ENCODE results near the gene GAS6. TPM values are rescaled to one million over a fixed set of nuclear protein-coding genes. Genes with fewer than 3 reads are reported as not detected.

Gene GAS6
- total and polyA plus RNA-seq, 11 donors = 96.7 to 438 (median 183) TPM

- 69 to 93% (median 85%) methylated on average over 4 of the region's 4 CpGs for WGBS, 4 donors
- Histone ChIP-seq H3K4me3 (no peak overlapping the region), H3K4me1 (peaks cover 0 to 9% (median 3%) of the 10 kb centered on the region in 12 donors), H3K9me3 (no peaks in the 10 kb centered on the region), H3K27me3 (no peaks in the 10 kb centered on the region), H3K27ac (no peak overlapping the region), H3K36me3 (no peaks in the 10 kb centered on the region)
- no peak for TF ChIP-seq POLR2A (IDR thresholded peaks at IDR 0.05)
- no peak for TF ChIP-seq CTCF (IDR thresholded peaks at IDR 0.05)
- ATAC-seq (no peak), DNase-seq (no peak)
- intact Hi-C loops (cut with DNase I) = no loop called here
These were observed 34.1 kb upstream of the GAS6 start for GRCh38 chr13:113897966-113898365.

- Histone ChIP-seq H3K27ac (no peak overlapping the region), H3K27me3 (no peaks in the 10 kb centered on the region), H3K36me3 (no peaks in the 10 kb centered on the region), H3K4me1 (peaks cover 0 to 9% (median 1%) of the 10 kb centered on the region in 12 donors), H3K9me3 (peaks cover 0 to 7% (median 0%) of the 10 kb centered on the region in 12 donors), H3K4me3 (no peak overlapping the region)
- no peak for TF ChIP-seq POLR2A (IDR thresholded peaks at IDR 0.05)
- no peak for TF ChIP-seq CTCF (IDR thresholded peaks at IDR 0.05)
- 30 to 34% (median 33%) methylated on average over 4 of the region's 4 CpGs for WGBS, 4 donors
- intact Hi-C loops (cut with DNase I) = no loop called here
- ATAC-seq (peak in 2 of 4 donors; percentile 31 to 32), DNase-seq (peak in 1 of 5 donors; percentile 10)
These were observed 33.3 kb upstream of the GAS6 start for GRCh38 chr13:113897161-113897560.

GRCh38 chr13:113895436-113895835 lies 31.6 kb upstream of the GAS6 start:
- ATAC-seq (no peak), DNase-seq (no peak)
- 91 to 100% (median 95%) methylated on average over 1 of the region's 1 CpG for WGBS, 4 donors
- Histone ChIP-seq H3K27me3 (no peaks in the 10 kb centered on the region), H3K27ac (no peak overlapping the region), H3K36me3 (no peaks in the 10 kb centered on the region), H3K9me3 (peaks cover 0 to 10% (median 0%) of the 10 kb centered on the region in 12 donors), H3K4me3 (no peak overlapping the region), H3K4me1 (peaks cover 0 to 9% (median 1%) of the 10 kb centered on the region in 12 donors)
- intact Hi-C loops (cut with DNase I) = no loop called here
- TF ChIP-seq POLR2A (IDR thresholded peaks at IDR 0.05) (no peak), CTCF (IDR thresholded peaks at IDR 0.05) (no peak)

- Histone ChIP-seq H3K9me3 (peaks cover 0 to 10% (median 0%) of the 10 kb centered on the region in 12 donors), H3K27me3 (no peaks in the 10 kb centered on the region), H3K36me3 (no peaks in the 10 kb centered on the region), H3K4me3 (no peak overlapping the region), H3K4me1 (peaks cover 0 to 17% (median 8%) of the 10 kb centered on the region in 12 donors), H3K27ac (no peak overlapping the region)
- TF ChIP-seq POLR2A (IDR thresholded peaks at IDR 0.05) = no peak
- TF ChIP-seq CTCF (IDR thresholded peaks at IDR 0.05) = no peak
- no peak for ATAC-seq
- no peak for DNase-seq
- WGBS, 4 donors = 84 to 95% (median 88%) methylated on average over 2 of the region's 2 CpGs
- intact Hi-C loops (cut with DNase I) = no loop called here
These were observed 27.1 kb upstream of the GAS6 start for GRCh38 chr13:113890774-113891480.
